ENCODE data around the gene PAPSS2.

The PAPSS2 gene

DNA sequence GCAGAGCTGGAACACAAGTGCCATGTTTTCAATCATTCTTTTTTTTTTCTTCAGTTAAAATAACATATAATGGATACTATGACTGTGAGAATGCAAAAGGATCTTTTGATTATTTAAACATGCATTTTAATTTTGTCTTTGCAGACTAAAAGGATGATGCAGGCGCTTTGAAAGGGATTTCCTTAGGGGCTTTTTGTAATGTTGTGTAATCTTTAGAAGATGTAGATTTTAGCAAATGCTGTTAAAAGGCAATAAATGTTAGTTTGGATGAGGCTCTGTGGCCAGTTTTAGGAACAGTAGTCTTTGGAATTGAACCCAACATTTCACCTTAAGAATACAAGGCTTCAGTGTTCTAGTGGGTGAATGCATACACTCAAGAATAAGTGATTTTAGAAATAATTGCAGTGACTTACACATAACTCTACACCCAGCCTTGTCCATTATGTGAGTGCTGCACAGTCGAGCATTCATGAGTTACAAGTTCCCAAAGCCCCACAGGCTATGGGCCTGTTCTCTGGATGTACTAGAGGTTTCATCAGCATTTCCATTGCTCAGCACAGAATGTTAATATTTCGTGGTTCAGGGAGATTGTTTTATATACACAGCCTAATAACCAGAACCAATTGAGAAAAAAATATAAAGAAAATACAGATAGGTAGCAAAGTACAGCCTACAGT is 11.6 kb downstream of the PAPSS2 start:
- DNase-seq (ENCODE audit: low read depth): no peak

DNA sequence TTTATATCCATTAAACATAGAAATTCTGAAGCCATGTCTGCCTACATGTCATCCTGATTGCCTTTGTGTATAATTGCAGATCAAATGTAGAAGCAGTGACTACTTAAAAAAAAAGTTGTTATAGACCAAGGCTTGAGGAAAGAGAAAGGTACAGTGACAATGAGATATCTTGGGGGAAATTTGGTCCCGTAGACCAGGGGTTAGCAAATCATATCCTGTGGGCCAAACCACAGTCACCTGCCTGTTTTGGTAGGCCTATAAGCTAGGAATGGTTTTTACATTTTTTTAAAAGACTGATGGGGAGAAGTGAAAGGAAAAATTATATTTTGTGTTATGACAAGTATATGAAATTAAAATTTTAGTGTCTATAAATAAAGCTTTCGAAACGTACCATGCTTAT is 12.9 kb downstream of the PAPSS2 start:
- DNase-seq (ENCODE audit: low read depth): no peak

DNA sequence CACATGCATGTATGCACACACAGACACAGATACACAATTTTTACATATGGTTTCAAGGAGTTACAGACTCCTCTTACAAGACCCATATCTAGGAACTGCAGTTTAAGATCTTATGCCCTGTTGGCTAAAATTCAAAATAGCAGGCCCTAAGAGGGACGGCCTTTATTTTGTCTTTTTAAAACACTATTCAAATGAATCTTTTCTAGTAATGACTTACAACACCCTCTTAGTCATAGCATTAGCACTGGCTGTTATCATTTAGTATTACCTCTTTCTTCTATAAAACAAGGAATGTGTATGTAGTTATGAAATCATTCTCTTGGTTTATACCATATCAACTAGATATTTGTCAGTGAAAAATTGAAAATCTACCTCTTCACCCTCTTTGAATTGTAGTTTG is 15.3 kb downstream of the PAPSS2 start:
- no peak for DNase-seq (ENCODE audit: low read depth)

DNA sequence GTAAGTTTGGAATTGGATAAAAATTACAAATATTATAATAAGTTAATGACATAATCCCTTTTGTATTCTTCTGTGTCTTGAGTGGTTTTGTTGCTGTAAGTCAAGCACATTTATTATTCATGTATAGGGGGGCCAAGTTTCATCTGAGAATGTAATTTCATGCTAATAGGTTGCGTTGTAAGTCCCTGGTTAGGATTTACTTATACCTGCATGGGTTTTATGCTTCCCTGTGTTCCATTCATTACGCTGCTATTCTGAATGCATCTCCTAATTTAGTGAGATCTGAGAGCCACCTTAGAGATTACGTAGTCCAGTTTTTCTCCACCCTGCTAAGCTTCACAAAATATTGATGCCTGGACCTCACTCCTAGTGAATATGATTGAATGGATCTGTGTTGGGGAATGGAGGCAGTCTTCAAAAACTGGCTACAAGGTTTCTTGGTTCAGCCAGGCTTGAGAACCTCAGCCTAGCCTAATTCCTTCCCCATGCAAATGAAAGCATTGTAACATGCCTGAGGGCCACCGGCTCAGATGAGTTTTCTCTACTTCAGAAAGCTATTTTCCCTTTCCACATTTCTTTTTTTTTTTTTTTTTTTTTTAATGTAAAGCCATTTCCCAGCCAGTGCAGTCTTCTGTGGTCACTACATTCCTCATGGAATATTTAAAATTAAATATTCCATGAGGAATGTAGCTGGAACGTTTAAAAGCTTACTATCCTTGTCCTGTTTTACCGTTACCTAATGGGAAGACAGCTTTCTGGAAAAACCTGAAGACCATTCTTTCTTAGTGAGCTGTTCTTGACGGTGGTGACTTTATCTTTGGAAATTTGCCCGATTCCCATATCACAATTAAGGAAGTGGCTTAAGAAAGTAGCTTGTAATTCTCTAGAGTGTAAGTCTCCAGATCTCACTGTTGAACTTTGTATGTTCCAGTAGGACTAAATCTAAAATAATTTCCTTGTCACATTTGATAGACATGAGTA is 16.0 kb downstream of the PAPSS2 start:
- peak; percentile 30 for DNase-seq (ENCODE audit: low read depth)

DNA sequence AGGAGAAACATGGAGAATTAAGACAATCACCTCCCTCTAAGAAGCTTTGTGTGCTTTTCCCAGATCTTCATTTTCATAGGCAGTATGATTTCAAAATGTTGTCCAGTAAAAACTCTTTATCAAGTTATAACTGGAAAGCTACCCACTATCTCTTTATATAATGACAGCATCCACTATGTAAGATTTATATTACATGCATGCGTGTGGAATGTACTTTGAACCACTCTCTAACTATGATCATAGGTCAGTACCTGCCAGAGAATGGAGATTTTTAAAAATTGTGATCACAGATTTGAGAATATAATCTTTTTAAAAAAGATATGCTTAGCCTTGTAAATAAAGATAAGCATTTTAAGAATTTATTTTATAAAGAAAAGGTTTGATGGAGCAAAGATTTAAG is 17.9 kb downstream of the PAPSS2 start:
- no peak for DNase-seq (ENCODE audit: low read depth)

DNA sequence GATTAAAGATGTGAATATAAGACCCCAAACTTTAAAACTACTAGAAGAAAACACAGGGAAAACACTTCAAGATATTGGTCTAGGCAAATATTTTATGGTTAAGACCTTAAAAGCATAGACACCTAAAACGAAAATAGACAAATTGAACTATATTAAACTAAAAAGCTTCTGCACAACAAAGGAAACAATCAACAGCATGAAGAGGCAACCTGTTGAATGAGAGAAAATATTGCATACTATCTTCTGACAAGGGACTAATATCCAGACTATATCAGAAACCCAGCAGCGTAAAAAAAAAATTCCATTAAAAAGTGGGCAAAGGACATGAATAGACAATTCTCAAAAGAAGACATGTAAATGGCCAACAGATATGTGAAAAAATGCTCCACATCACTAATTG is 18.6 kb downstream of the PAPSS2 start:
- DNase-seq (ENCODE audit: low read depth): no peak

DNA sequence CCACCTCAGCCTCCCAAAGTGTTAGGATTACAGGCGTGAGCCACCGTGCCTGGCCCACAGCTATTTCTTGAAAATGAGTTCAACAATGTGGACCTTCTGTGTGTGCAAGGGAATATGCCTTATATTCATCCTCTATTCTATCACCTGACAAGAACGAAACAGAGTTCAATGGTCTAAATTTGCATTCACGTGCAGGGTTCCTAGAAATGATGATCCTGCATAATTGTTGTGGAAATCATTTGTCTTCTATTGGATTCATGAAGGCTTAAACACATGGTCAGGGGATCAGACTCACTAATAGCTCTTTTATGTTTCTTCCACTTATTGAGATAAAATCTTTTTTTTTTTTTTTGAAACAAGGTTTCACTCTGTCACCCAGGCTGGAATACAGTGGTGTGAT is 23.7 kb downstream of the PAPSS2 start:
- DNase-seq (ENCODE audit: low read depth): no peak

DNA sequence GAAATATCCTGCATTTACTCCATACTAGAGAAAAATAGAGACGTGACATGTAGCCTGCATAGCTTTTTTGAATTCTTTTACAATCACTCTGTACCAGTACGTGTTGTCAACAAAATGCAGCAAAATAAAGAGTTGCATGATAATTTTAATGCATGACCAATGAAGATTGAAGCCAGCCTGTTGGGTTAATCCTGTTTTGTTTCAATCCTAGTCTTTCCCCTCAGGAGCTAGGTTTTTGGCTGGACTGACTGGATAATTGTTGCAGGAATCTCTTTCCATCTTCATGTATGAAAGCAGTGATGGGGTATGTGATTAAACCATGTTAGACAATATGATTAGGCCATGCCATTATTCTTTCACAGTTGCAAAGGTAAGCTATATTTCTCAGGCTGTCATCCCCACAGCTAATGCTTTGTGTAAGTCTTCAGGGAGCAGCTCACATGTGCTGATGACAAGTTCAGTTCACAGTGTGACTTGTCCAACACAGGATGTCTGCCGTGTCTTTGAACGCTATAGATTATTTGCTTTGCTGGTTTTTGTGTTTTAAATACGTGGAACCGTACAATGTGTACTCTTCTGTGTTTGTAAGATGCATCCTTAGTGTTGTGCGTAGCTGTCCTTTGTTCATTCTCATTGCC is 24.4 kb downstream of the PAPSS2 start:
- no peak for DNase-seq (ENCODE audit: low read depth)

DNA sequence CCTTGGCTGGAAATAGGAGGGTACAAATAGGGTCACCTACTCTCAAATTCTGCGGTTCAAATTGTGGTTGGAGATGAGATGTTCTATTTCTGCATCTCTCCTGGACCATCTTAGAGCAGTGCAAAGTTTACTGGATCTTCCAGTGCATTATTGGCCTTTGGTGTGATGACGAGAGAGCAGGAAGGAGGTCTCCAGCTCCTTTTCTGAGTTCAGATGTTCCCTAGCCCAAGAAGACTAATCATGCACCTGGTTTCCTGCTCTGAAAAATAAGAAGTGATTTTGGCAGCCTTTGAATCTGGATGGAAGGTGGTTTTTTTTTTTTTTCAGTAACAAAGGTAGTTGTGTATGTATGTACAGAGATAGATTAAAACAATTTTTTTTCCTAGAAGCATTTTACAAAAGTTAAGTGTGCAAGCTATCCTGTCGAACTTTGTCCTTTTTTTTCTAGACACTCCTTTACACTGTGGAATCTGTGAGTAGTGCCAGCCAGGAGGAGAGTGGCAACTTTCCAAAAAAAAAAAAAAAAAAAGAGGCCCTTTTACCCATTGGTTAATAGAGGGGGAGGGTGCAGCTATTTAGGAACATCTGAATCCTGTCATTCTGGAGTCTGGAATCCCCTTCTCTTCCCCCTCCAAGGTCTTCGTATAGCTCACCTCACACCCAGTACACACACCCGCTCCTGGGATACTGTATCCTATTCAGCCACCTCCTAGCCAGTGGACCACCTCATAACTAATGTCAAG is 26.3 kb downstream of the PAPSS2 start:
- no peak for DNase-seq (ENCODE audit: low read depth)

DNA sequence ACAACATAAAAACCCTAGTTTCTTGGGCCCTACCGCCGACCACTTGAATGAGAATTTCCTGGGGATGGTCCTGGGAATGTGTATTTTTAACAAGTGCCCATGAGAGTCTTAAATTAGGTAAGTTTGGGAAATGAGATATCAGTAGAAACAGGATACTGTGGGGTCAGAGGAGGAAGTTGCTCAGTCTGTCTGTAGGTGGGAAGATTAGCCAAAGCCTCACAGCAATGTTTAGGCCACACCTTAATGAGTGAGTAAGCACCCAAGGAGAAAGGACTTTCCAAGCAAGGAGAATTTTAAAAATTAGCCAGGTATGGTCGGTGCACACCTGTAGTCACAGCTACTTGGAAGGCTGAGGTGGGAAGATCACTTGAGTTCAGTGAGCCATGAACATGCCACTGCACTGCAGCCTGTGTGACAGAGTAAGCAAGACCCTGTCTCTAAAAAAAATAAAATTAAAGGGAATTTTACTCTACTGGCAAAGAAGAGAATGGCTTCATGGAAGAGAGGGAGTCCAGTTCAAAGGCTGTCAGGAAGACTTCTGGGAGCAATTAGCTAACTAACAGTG is 31.9 kb downstream of the PAPSS2 start:
- DNase-seq (ENCODE audit: low read depth): no peak

DNA sequence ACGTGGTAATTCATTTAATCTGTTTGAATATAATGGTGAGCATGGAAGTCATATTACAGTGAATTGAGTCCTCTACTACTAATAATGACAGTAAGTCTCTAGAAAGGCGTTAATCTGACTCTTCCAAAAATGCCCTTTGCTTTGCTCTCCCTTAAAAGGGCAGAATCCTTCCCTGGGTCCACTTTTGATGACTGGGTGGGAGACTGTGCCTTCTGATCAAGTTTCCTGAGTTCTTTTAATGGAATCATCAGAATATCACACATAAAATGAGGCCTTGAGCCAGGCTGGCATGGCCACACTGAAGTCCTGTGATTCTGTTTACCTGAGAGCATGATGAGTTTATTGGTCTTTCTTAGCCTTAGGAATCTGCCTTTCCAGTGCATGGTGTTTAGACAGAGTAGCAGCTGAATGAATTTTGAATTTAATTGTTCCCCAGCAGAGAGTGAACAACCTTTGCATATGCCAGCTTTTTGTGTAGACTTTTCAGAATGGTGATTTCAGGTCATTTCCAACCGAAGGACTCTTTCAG is 33.3 kb downstream of the PAPSS2 start:
- no peak for DNase-seq (ENCODE audit: low read depth)

DNA sequence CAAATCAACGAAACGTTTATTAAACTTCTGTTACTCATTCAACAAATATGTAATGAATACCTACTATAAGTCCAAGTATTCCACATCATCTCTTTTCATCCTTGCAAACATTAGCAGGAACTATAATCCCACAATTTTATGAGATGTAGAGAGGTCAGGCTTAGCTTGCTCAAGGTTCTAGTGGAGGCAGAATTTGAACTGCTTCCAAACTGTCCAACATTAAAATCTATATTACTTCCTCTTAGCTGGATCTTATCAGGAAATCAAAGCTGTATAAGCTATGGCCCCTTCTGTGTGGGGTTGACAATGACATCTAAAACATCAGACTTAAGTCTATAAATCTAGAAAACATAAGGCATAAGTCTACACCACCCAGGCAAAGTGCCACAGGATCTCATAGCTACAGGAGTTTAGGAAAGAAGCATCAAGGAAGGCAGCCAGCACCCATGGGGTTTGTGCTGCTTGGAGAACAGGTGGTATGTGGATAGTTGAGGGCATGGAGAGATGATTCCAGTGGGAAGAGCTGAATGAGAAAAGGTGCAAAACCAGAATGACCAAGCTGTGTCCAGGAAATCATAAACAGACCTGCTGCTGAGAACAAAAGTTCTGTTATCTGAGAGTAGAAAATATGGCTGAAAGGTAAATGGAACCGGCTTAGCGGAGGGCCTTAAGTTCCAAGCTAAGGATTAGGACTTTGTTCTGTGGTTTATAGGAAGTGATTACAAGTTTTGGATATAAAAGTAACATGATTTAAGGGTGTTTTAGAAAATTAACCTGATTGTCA is 34.5 kb downstream of the PAPSS2 start:
- DNase-seq (ENCODE audit: low read depth): no peak

DNA sequence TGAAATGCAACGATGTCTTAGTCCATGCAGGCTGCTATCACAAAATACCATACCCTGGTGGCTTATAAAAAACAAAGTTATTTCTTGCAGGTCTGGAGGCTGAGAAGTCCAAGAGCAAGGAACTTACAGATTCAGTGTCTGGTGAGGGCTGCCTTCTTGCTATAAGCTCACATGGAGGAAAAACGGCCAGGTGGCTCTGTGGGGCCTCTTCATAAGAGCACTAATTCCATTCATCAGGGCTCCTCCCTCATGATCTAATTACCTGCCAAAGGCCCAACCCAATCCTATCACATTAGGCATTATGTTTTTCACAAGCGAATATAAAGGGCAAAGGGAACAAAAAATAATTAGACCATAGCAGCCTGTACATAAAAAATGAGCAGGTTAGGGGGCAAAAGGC is 35.4 kb downstream of the PAPSS2 start:
- DNase-seq (ENCODE audit: low read depth): no peak

DNA sequence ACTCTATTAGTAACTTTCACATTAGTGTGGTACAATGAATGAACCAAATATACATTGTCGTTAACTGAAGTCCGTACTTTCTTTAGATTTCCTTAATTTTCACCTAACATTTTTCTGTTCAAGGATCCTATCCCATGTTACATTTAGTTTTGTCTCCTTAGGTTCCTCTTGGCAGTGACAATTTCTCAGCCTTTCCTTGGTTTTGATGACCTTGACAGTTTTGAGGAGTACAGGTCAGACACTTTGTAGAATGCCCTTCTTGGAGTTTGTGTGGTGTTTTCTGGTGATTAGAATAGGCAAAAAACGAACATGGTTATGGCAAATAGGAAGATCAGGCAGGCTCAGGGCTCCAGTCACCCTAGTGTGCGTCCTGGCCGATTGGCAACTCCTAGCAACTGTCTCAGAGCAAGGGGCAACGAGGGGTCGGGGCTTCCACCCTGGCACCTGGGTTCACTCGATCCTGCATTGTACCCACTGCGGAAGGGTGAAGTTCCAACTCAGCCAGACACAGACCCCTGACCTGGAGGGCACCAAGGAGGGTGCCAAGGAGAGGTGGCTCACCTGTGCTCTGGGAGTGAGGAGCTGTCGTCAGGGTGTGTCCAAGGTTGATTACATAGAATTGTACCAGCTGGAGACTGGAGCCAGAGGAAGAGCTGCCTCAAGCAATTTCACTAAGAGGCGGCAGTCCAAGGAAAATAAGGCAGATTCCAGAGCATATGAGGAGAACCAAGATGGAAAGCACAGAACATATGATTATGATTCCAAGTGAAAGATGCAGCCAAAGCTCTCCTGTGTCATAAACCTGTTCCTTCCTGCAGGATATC is 37.5 kb downstream of the PAPSS2 start:
- DNase-seq (ENCODE audit: low read depth): no peak

DNA sequence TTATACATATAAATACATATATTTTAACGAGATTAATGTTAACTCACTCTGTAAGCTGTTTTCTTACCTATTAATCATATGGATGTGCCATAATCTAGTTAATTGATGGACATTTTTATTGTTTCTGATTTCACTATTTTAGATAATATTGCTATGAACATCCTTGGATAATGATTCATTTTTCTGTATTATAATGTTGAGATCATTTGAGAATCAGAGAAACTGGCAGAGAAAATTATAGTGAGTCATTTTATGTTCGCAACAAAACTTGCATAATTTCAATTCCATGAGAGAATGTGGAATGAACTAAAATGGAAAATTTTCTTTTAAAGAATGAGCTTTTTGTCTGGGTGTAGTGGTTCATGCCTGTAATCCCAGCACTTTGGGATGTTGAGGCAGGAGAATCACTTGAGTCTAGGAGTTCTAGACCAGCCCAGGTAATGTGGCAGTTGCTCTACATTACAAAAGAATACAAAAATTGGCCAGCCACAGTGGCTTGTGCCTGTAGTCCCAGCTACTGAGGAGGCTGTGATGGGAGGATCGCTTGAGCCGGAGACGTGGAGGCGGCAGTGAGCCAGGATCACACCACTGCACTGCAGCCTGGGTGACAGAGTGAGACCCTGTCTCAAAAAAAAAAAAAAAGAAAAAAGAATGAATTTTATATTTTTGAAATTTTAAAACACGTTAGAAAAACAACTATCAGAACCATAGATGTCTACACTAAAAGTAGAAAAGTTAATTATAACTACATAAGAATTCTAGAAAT is 40.5 kb downstream of the PAPSS2 start:
- peak; percentile 55 for DNase-seq (ENCODE audit: low read depth)

DNA sequence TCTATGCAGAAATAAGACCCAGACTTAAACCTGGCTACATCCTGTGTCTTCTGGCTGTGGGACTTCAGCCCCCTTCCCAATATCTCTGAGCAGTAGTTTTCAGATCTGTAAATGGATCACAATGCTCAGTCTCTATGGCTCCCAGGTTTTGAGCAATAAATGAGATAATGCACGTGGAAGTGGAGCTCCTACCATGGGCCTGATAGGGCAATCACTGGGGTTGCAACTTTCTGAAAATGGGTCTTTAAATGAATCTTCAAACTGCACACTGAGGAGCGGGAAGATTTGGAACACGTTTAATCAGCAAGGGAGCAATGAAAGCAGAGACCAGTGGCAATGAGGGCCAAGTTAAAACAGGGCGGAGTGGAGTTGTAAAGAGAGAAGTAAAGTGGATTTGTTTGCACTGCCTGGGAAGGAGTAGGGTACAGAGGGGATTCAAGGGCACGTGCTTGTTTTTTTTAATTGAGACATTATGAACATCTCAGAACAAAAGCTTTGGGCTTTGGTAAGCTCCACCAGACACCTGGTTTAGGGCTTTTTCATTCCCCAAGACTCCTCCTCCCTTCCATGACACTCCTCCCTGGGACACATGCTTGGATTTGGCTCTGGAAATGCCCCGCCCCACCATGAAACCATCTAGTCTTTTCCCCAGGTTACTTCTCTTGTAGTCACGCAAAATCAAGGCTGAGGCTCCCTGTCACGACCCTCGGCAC is 42.7 kb downstream of the PAPSS2 start:
- DNase-seq (ENCODE audit: low read depth): no peak

DNA sequence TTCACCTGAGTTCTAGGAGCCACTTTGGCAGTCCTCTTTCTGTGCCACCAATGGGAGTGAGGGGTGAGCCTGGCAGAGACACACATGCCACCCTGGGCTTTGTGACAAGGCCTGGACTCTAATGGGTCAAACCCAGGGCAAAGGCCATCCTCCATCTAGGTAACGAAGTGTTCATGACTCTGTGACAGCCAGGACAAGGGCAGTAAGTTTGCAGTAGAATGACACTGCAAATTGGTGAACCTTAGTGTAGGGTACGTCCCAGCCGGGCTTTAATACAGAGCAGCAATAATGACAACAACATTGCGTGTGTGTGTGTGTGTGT is 43.3 kb downstream of the PAPSS2 start:
- no peak for DNase-seq (ENCODE audit: low read depth)

DNA sequence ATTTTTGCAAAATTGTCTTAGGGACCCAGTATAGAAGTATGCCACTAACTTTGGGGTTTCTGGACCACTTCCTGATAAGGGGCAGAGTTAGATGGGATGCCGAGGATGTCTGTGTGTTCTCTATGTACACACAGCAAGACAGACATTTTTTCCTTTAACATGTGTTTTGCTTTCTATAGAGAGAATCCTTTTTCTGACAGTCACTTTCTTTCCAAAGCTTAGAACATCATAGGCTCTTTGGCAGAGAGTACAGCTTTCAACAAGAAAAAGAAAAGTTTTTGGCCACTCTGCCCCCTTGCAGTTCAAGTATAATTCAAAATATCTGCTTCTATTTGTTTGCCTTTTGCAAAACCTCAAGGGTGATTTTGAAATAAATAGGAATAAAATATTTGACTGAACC is 44.1 kb downstream of the PAPSS2 start:
- peak; percentile 18 for DNase-seq (ENCODE audit: low read depth)

DNA sequence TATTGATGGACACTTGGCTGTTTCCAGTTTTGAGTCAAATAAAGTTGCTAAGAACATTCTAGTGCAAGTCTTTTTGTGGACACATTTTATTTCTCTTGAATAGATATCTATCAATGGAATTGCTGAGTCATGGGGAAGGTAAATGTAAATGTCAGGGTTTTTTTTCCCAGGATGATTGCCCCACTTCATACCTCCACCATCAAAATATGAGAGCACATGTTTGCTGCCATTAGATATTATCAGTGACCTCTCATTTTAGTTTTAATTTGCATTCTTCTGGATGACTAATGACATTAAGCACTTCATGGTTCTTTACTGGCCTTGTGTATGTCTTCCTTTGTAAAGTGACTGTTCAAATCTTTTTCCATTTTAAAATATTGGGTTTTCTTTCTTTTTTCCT is 45.7 kb downstream of the PAPSS2 start:
- peak; percentile 3 for DNase-seq (ENCODE audit: low read depth)
